Common myeloid progenitor, CD34-positive (primary cell): ENCODE measurements around the gene NDUFA3.

Experiments used
- CTCF ChIA-PET: fragments of 350-600 bp; sonication (Branson Sonifier 250); formaldehyde crosslinking; loops from one replicate; lab custom pipeline; 2021; ENCODE audit warnings: antibody characterized with exemption; lab: Charles Lee
- POLR2A ChIA-PET: fragments of 350-600 bp; sonication (Branson Sonifier 250); formaldehyde crosslinking; loops from one replicate; lab custom pipeline; 2021; ENCODE audit warnings: antibody characterized with exemption; lab: Charles Lee
- DNase-seq, 3 donors: peaks; one replicate each; pipeline versions ENCODE4 v3.0.0 to v3.0.0-alpha.2; 2013
- H3K27ac ChIP-seq, 2 experiments: 1 replicate in 1 of 2; 2 replicates in 1 of 2; pipeline ENCODE4 v1.7.0; 2013; ENCODE audit warnings: inconsistent platforms in 2 of 2, low read length in 2 of 2, mild to moderate bottlenecking in 2 of 2, low read depth in 1 of 2, moderate library complexity in 1 of 2; ENCODE audit not compliant: severe bottlenecking in 2 of 2, insufficient read depth in 1 of 2, poor library complexity in 1 of 2
- H3K27me3 ChIP-seq, 5 experiments: replicated peaks in 2 of 5; 1 replicate in 3 of 5; 2 replicates in 2 of 5; pipeline versions ENCODE4 v1.6.1 to v1.7.0; 2013; ENCODE audit warnings: low read length in 4 of 5, mild to moderate bottlenecking in 2 of 5, moderate library complexity in 2 of 5, inconsistent platforms in 1 of 5; ENCODE audit not compliant: insufficient read depth in 5 of 5, control insufficient read depth in 4 of 5
- H3K36me3 ChIP-seq, 4 experiments: 1 replicate in 2 of 4; 2 replicates in 2 of 4; pipeline versions ENCODE4 v1.6.1 to v1.7.0; 2013; ENCODE audit warnings: low read length in 3 of 4, control low read depth in 1 of 4, mild to moderate bottlenecking in 1 of 4; ENCODE audit not compliant: control insufficient read depth in 4 of 4, insufficient read depth in 4 of 4
- H3K4me1 ChIP-seq, 4 experiments: 1 replicate in 3 of 4; 2 replicates in 1 of 4; pipeline versions ENCODE4 v1.6.1 to v1.7.1; 2013; ENCODE audit warnings: low read length in 3 of 4, mild to moderate bottlenecking in 3 of 4, control low read depth in 1 of 4, inconsistent platforms in 1 of 4, moderate library complexity in 1 of 4; ENCODE audit not compliant: control insufficient read depth in 4 of 4, insufficient read depth in 4 of 4; ENCODE audit errors: control extremely low read depth in 1 of 4
- H3K4me3 ChIP-seq, 7 experiments: 1 replicate in 4 of 7; 2 replicates in 3 of 7; pipeline versions ENCODE4 v1.5.1 to v1.7.0; 2013; ENCODE audit warnings: mild to moderate bottlenecking in 7 of 7, low read length in 6 of 7, moderate library complexity in 6 of 7, inconsistent platforms in 2 of 7, low read depth in 2 of 7, control low read depth in 1 of 7; ENCODE audit not compliant: insufficient read depth in 4 of 7, control insufficient read depth in 1 of 7; ENCODE audit errors: extremely low read depth in 1 of 7
- H3K9me3 ChIP-seq, 5 experiments: 1 replicate in 4 of 5; 2 replicates in 1 of 5; pipeline versions ENCODE4 v1.6.1 to v1.7.1; 2013; ENCODE audit warnings: low read length in 4 of 5, mild to moderate bottlenecking in 2 of 5, inconsistent platforms in 1 of 5, low read depth in 1 of 5, moderate library complexity in 1 of 5; ENCODE audit not compliant: control insufficient read depth in 4 of 5, insufficient read depth in 2 of 5; ENCODE audit errors: control extremely low read depth in 1 of 5
- WGBS: methylation state at CpG from one replicate; pipeline ENCODE4 v1.1.5; 2013; ENCODE audit not compliant: insufficient coverage; 5-methylcytosine and 5-hydroxymethylcytosine counted together

The NDUFA3 gene

DNA sequence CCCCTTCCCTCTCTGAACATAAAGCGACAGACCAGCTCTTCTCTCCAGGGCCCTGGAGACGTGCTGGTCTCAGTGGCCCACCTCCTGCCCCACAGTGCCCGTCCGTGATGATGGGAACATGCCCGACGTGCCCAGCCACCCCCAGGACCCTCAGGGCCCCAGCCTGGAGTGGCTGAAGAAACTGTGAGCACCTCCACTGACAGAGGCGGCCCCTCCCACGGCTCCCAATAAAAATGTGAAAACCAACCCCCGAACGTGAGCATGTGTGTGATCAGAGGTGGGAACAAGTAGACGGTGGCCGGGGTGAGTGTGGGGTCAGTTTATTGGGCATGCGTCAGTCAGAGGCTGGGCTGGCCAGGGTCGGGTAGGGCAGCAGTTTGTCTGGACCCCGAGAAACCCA, 4.1 kb downstream of the NDUFA3 start:
- Histone ChIP-seq H3K4me3 (no peak overlapping the region), H3K4me1 (peaks cover 0 to 12% (median 10%) of the 10 kb centered on the region in 4 experiments), H3K27me3 (no peaks in the 10 kb centered on the region), H3K36me3 (peaks cover 2 to 56% (median 40%) of the 10 kb centered on the region in 4 experiments), H3K9me3 (no peaks in the 10 kb centered on the region), H3K27ac (no peak overlapping the region)
- no peak for DNase-seq
- POLR2A ChIA-PET, result no interaction called here
- 98% methylated on average over 11 of the region's 15 CpGs for WGBS
- CTCF ChIA-PET, result interaction anchor here (1.1 kb wide), 1 partner anchor 15 kb away, joined by 3 read pairs; no protein-coding TSS in a partner anchor

DNA sequence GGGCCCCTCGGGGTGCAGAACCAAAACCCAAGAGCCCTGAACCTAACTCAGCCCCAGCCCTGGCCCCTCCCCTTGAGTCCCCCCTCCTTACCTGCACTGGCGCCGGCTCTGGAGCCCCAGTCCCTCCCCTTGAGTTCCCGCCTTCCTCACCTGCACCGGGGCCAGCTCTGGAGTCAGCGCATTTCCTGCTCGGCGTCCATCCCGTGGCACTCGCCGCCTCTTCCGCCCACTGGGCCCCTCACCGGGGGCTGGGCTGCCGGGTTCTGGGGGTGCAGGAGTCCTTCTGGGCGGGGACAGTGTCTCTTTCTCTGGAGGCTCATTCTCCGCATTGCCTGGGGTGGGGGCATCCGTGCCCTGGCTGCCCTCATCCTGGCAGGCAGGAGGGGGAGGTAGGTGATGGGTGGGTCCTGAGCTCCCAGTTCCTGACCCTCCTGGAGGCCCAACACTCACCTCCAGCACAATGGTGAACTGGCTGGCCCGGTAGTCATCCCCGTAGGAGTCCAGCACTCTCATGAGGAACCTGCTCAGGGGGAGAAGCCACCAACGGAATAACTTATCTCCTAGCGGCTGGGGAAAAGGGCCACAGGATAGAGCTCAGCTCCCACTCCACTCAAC, 5.3 kb downstream of the NDUFA3 start:
- Histone ChIP-seq H3K9me3 (no peaks in the 10 kb centered on the region), H3K4me1 (peaks cover 0 to 7% (median 6%) of the 10 kb centered on the region in 4 experiments), H3K27me3 (no peaks in the 10 kb centered on the region), H3K27ac (no peak overlapping the region), H3K36me3 (peaks cover 3 to 63% (median 44%) of the 10 kb centered on the region in 4 experiments), H3K4me3 (no peak overlapping the region)
- ChIA-PET CTCF (interaction anchor here (1.1 to 1.6 kb wide), 2 partner anchors 11 to 14 kb away, joined by 3 read pairs; no protein-coding TSS in a partner anchor), POLR2A (no interaction called here)
- no peak for DNase-seq
- 94% methylated on average over 9 of the region's 21 CpGs for WGBS

GRCh38 chr19:54108496-54108895, 5.8 kb downstream of the NDUFA3 start:
- peaks cover 0 to 2% (median 1%) of the 10 kb centered on the region in 4 experiments for H3K4me1 ChIP-seq
- no peak overlapping the region for H3K27ac ChIP-seq
- 92% methylated on average over 4 of the region's 7 CpGs for WGBS
- no peaks in the 10 kb centered on the region for H3K9me3 ChIP-seq
- ChIA-PET POLR2A (no interaction called here), CTCF (interaction anchor here (1.6 kb wide), 1 partner anchor 12 kb away, joined by 3 read pairs; no protein-coding TSS in a partner anchor)
- no peak for DNase-seq
- H3K36me3 ChIP-seq, result peaks cover 3 to 67% (median 46%) of the 10 kb centered on the region in 4 experiments
- H3K27me3 ChIP-seq, result no peaks in the 10 kb centered on the region
- H3K4me3 ChIP-seq, result no peak overlapping the region

DNA sequence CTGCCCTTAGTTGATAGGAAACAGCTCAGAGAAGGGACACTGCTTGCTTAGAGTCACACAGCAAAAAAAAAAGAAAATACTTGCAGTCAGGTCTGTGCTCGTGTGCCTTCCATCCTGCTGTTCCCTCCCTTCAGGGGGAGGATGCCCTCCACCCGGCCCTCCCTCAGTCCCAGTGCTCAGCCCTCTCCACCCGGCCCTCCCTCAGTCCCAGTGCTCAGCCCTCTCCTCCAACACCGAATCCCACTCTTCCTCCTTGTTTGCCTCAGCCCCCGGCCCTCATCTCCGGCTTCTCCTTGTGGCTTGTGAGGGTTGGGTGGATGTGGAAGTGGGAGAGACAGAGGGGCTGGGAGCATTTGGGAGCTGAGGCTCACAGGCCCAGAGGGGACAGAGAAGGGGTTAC, 7.0 kb downstream of the NDUFA3 start:
- no peak for DNase-seq
- POLR2A ChIA-PET, result no interaction called here
- peaks cover 3 to 67% (median 46%) of the 10 kb centered on the region in 4 experiments for H3K36me3 ChIP-seq
- H3K27ac ChIP-seq, result no peak overlapping the region
- H3K27me3 ChIP-seq, result no peaks in the 10 kb centered on the region
- peaks cover 0 to 10% (median 10%) of the 10 kb centered on the region in 4 experiments for H3K4me1 ChIP-seq
- no peak overlapping the region for H3K4me3 ChIP-seq
- 100% methylated on average over 2 of the region's 6 CpGs for WGBS
- no peaks in the 10 kb centered on the region for H3K9me3 ChIP-seq
- CTCF ChIA-PET, result interaction anchor here (1.6 kb wide), 1 partner anchor 13 kb away, joined by 3 read pairs; no protein-coding TSS in a partner anchor

DNA sequence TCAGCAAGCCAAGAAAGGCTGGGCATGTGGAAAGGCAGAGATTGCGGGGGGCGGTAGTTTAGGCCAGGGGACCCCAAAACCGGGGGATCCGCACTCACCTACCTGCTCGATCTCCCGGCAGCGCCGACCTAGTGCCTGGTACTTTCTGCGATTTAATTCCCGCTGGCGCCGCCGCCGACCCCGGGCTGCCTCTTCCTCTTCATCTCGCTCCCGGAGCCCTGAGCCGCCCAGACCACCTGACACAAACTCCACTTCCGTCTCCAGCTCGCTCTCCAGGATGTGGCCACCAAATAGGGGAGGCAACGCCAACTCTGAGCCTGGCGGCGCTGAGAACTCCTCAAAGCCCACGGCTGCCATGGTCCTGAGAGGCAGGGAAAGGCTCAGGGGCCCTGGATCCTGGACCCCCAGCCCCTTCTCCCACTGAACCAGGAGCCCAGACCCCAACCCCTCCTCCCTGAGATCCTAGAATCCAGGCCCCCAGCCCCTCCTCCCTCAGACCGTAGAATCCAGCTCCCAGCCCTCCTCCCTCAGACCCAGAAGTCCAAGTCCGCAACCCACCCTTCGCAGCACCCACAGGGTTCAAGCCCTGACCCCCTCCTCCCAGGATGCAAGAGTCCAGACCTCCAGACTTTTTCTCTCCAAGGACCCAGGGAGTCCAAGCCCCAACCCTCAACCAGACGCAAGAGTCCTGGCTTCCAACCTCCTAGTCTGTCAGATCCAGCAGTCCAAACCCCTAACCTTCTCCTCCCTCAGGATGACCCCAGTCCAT, 11.9 kb downstream of the NDUFA3 start:
- Histone ChIP-seq H3K9me3 (no peaks in the 10 kb centered on the region), H3K4me1 (peaks cover 0 to 23% (median 20%) of the 10 kb centered on the region in 4 experiments), H3K4me3 (peak overlapping the region; percentile 85 to 99 (median 94)), H3K27ac (peak overlapping the region; percentile 78 to 89), H3K36me3 (peaks cover 2 to 41% (median 27%) of the 10 kb centered on the region in 4 experiments), H3K27me3 (no peaks in the 10 kb centered on the region)
- CTCF ChIA-PET, result interaction anchor here (1.3 kb wide), 2 partner anchors 19 to 22 kb away, joined by 4 read pairs; no protein-coding TSS in a partner anchor
- WGBS, result 3% methylated on average over 16 of the region's 28 CpGs
- POLR2A ChIA-PET, result interaction anchor here (1.2 to 1.7 kb wide), 3 partner anchors 11 to 45 kb away, joined by 4 to 11 read pairs (median 9); partner anchors contain the start of genes CNOT3 and LENG1
- peak; percentile 57 to 70 (median 66) for DNase-seq

- H3K36me3 ChIP-seq, result peaks cover 2 to 41% (median 30%) of the 10 kb centered on the region in 4 experiments
- H3K27ac ChIP-seq, result peak within 1 kb of the TSS; percentile 78 to 89
- peaks cover 0 to 23% (median 20%) of the 10 kb centered on the region in 4 experiments for H3K4me1 ChIP-seq
- CTCF ChIA-PET, result interaction anchor here (1.3 kb wide), 2 partner anchors 20 to 21 kb away, joined by 4 read pairs; no protein-coding TSS in a partner anchor
- DNase-seq, result peak; percentile 99
- H3K27me3 ChIP-seq, result no peaks in the 10 kb centered on the region
- WGBS, result under 1% methylated on average over 54 of the region's 60 CpGs
- no peaks in the 10 kb centered on the region for H3K9me3 ChIP-seq
- POLR2A ChIA-PET, result interaction anchor here (0.6 to 1.7 kb wide), 5 partner anchors 8 to 597 kb away, joined by 3 to 11 read pairs (median 4); partner anchors contain the start of genes CNOT3 and LENG1
- H3K4me3 ChIP-seq, result peak within 1 kb of the TSS; percentile 85 to 99 (median 94)
Measured at GRCh38 chr19:54115109-54116063, 12.7 kb downstream of the NDUFA3 start, which contains the start of the genes PRPF31 and TFPT. TSS of gene PRPF31 (plus strand) at chr19:54115754. CDS start at chr19:54118279, 2,525 bp downstream. TSS of gene TFPT (minus strand) at chr19:54115657. CDS start at chr19:54115269, 388 bp downstream.
